Measurements from ENCODE around the gene SENP8.
A peak's percentile ranks its signal among the peaks of the same experiment; 100 is the strongest.

SENP8 gene

GRCh38 chr15:72173864-72174550, 55.8 kb downstream of the SENP8 start:
- H3K27ac ChIP-seq, result peak overlapping the region; percentile 54
- TF ChIP-seq, protein P1, sequence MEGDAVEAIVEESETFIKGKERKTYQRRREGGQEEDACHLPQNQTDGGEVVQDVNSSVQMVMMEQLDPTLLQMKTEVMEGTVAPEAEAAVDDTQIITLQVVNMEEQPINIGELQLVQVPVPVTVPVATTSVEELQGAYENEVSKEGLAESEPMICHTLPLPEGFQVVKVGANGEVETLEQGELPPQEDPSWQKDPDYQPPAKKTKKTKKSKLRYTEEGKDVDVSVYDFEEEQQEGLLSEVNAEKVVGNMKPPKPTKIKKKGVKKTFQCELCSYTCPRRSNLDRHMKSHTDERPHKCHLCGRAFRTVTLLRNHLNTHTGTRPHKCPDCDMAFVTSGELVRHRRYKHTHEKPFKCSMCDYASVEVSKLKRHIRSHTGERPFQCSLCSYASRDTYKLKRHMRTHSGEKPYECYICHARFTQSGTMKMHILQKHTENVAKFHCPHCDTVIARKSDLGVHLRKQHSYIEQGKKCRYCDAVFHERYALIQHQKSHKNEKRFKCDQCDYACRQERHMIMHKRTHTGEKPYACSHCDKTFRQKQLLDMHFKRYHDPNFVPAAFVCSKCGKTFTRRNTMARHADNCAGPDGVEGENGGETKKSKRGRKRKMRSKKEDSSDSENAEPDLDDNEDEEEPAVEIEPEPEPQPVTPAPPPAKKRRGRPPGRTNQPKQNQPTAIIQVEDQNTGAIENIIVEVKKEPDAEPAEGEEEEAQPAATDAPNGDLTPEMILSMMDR (conservative IDR thresholded peaks at IDR 0.05), result no peak
- no peak for TF ChIP-seq ZFX (IDR thresholded peaks at IDR 0.05)

- peak overlapping the region; percentile 54 for H3K27ac ChIP-seq
- TF ChIP-seq, protein P1 (conservative IDR thresholded peaks at IDR 0.05), result no peak
- no peak for TF ChIP-seq ZFX (IDR thresholded peaks at IDR 0.05)
Measured at GRCh38 chr15:72174551-72175165, 56.5 kb downstream of the SENP8 start.

DNA sequence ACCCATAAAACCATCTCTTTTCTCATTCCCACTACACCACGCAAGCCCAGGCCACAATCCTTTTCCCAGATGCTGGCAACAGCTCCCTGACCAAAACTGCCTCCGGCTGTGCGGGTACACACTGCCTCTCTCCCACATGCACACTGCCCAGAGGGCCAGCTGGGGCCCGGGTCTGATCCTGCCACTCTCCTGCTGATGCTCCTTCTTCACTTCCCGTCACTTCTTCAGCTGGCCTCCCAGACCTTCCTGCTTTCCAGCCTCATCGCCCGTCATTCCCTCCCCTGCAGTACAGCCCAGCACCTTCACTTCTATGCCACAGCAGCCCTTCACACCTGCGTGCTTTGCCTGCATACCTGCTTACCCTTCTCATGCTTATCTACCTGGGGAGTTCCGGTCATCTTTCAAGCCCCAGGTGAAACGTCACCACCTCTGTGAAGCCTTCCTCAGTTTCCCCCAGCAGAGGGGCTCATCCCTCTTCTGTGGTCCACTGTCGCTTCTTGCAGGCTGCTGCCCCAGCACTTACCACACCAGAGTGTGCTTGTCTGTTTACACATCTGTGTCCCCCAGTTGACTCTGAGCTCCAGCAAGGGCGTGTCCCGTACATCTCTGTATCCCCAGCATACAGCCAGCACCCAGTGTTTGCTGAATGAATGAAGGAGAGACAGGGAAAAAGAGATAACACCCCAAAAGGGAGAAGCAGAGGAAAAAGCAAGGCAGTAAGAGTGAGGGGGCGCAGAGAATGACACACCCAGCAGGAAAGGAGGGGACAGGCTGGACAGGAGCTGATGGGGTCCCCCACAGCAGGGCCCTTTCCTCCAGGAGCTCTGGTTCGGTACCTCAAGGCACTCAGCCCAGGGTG, 57.2 kb downstream of the SENP8 start:
- no peak for TF ChIP-seq ZFX (IDR thresholded peaks at IDR 0.05)
- TF ChIP-seq, protein P1 (conservative IDR thresholded peaks at IDR 0.05), result no peak
- no peak overlapping the region for H3K27ac ChIP-seq

DNA sequence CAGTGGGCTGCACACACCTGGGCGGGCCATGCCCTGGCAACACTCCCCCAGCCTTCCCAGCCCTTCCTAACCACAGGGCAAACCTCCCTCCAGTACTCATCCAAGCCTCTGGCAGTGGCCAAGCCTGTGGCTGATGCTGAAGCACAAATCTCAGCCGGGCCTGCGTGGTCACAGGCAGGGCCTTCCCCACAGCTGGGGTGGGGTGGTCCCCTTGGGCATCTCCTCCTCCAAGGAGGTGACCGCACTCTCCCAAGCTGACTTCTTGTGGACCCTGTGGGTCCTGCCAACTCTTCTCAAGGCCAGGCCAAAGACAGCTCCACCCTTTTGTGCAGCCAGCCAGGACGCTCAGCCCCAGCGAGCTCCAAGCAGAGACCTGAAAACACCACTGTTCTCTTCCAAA, 58.0 kb downstream of the SENP8 start:
- no peak overlapping the region for H3K27ac ChIP-seq
- TF ChIP-seq ZFX (IDR thresholded peaks at IDR 0.05), result no peak
- TF ChIP-seq, protein P1 (conservative IDR thresholded peaks at IDR 0.05), result no peak

- no peak for TF ChIP-seq ZFX (IDR thresholded peaks at IDR 0.05)
Measured at GRCh38 chr15:72176743-72177142, 58.5 kb downstream of the SENP8 start.

DNA sequence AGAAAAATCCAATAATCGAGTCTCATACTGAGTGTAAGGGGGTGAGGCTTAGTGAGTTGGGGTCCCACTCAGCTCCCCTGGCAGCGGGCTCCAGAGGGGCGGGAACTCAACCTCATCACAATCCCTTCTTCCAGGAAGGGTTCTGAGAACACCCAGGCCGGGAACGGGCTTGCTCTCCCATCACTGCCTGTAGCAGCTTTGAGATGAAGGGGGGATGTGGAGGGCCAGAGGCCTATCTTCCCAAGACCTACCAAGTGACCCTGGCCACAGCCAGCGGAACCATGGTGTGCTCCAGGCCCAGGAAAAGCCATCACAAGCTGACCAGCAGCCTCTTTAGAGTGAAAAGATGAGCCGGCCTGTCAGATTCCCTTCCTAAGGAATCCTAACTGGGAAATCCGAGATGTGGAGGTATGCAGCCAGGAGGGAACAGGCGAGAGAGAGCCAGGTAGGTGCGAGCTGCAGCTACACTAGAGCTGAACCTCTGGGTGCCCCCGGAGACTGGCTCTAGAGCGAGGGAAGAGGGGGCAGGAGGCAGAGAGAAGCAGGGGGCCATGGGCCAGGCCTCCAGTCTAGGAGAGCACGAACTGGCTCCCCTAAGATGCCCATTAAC, 60.9 kb downstream of the SENP8 start:
- no peak for TF ChIP-seq ZFX (IDR thresholded peaks at IDR 0.05)
- TF ChIP-seq, protein P1 (conservative IDR thresholded peaks at IDR 0.05), result no peak
- no peak overlapping the region for H3K27ac ChIP-seq

More at GRCh38 chr15:72176743-72177142, 58.5 kb downstream of the SENP8 start:
- no peak overlapping the region for H3K27ac ChIP-seq

DNA sequence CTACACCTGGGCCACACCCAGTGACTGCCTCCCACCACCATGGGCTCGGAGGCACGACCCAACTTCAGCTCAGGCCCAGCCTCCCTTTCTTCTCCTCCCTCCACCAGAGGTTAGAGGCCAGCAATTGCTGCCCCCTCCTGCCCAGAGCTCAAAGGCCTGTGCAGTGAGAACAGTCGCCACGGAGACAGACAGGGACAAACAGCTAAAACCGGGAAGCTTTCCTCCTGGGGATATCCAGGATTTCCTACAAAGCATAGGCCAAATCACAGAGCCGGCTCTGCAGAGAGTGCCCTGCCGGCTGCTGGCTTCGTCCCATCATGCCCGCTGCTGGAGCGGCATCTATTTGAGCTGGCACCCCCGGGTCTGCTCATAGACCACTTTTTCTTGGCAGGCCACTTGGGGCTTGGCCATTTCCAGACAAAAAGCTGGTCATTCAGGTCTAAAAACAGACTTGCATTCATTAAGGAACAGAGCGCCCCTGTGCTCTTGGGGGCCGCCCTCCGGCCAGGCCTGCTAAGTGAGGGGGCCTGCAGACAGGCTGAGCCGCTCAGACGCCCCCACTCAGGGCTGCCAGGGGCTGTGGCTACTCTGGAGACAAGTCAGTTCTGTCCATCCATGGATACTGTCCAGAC, 61.9 kb downstream of the SENP8 start:
- TF ChIP-seq, protein P1 (conservative IDR thresholded peaks at IDR 0.05), result no peak
- no peak for TF ChIP-seq ZFX (IDR thresholded peaks at IDR 0.05)
- no peak overlapping the region for H3K27ac ChIP-seq
